Adrenal gland (tissue), 5 donors: ENCODE measurements around the gene GALNT10.

Experiments used
- CTCF ChIP-seq, 6 experiments: fragments of 450-650 bp in 4 of 6; fragments of 200-600 bp in 2 of 6; sonication (generic) in 1 of 6; IDR thresholded peaks; 1 replicate in 5 of 6; 2 replicates in 1 of 6; pipeline versions ENCODE4 v1.5.1 to v1.8.0; 2016 to 2021; ENCODE audit warnings: antibody characterized with exemption in 6 of 6, mild to moderate bottlenecking in 2 of 6, moderate library complexity in 1 of 6
- POLR2A ChIP-seq, 2 donors: fragments of 450-650 bp; IDR thresholded peaks; one replicate each; pipeline ENCODE4 v1.6.1; 2017; ENCODE audit warnings: antibody characterized with exemption in 2 of 2, mild to moderate bottlenecking in 2 of 2, moderate library complexity in 1 of 2
- donor health status: DM: no; HTN: no; CAD: no.

DNA sequence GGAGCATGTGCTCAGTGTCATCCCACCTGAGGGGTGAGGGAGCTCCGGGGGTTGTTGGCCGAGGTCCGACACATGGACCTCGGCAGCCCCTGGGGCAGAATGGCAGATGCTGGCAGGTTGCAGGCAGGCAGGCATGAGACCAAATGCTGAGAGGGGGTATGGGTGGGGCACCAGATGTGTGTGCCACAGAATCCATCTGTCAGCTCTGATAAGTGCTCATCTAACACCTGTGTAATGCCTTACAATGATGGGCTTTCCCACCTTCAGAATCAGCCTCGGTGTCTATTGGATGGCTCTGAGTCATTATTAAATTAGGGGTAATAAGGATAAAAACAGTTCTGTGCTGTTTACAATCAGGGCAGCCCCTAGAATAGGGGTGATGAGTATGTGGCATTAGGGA is 182.1 kb downstream of the GALNT10 start:
- TF ChIP-seq CTCF (IDR thresholded peaks at IDR 0.05): no peak
- TF ChIP-seq POLR2A (IDR thresholded peaks at IDR 0.05): no peak
